Measurements from ENCODE around the gene GCN1.

DNA sequence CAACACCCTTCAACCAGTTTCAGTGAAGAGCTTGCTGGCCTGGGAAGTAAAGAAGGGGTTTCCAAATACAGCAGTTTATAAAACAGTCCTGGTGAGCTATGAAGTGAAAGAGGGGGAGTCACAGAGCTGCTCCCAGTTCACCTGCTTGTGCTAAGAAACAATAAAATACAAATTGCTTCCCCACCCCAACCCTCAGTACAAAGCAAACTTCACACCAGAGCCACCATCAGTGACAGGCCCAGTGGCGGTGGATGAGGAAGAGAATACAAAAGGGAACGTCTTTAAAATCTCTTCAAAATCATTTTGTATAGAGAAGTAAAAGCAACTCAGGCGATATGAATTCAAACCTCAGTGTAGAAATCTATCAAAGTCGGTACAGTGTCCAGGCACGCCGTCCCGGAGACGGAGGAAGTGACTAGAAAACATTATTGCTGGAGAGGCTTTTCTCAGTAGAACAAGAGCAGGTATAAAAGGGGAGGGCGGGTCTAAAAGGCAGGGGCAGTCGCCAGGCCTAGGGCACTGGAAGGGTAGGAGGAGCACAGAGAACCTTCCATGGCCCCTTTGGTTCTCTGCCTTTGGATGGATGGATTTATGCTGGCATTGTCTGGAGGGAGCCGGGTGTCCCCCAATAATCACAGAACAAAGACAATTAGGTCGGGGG lies 16.9 kb upstream of the GCN1 start:
- TF ChIP-seq, protein P1, sequence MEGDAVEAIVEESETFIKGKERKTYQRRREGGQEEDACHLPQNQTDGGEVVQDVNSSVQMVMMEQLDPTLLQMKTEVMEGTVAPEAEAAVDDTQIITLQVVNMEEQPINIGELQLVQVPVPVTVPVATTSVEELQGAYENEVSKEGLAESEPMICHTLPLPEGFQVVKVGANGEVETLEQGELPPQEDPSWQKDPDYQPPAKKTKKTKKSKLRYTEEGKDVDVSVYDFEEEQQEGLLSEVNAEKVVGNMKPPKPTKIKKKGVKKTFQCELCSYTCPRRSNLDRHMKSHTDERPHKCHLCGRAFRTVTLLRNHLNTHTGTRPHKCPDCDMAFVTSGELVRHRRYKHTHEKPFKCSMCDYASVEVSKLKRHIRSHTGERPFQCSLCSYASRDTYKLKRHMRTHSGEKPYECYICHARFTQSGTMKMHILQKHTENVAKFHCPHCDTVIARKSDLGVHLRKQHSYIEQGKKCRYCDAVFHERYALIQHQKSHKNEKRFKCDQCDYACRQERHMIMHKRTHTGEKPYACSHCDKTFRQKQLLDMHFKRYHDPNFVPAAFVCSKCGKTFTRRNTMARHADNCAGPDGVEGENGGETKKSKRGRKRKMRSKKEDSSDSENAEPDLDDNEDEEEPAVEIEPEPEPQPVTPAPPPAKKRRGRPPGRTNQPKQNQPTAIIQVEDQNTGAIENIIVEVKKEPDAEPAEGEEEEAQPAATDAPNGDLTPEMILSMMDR (IDR thresholded peaks at IDR 0.05; ENCODE audit: low read depth, low read length): no peak
- TF ChIP-seq EZH2phosphoT487 (IDR thresholded peaks at IDR 0.05; ENCODE audit: low read depth): no peak

Data from OCI-LY3 (cell line).